HG03196 (cell line): ENCODE measurements around the gene PRDM16.

Source experiments
- ATAC-seq: cut with Tn5 transposase; IDR thresholded peaks from one replicate; pipeline ENCODE4 v1.9.1; 2021; ENCODE audit not compliant: unreplicated experiment

Gene PRDM16

DNA sequence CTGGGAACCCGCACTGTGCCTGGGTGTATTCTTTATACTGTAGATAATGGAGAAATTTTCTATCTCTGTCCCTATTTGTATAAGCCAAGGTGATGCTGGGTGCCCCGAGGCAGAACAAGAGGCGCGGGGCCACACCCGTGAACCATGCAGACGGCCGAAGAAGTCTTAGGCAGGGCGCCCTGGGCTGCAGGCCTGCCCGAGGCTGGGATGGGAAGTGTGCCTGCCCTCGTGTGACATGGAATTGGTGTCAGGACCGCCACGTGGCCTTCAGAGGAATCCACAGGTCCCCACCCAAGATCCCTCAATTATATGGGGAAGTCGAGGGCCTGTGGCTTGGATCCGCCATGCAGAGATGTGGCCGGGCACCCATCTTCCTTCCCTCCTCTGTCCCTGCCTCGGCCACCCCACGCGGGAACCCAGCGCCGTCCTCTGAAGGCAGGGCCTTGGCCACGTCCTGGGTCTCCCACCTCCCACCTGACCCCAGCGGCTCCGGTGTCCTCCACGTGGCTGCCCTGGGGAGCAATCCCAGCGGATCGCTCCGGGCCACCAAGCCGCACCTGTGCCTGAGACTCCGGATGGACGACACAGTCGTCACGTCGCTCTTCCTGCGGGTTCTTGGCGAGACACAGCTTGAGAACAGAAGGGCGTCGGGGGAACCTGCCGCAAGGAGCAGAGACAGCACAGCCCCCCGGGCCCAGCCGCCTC lies 365.6 kb downstream of the PRDM16 start:
- ATAC-seq, result no peak

DNA sequence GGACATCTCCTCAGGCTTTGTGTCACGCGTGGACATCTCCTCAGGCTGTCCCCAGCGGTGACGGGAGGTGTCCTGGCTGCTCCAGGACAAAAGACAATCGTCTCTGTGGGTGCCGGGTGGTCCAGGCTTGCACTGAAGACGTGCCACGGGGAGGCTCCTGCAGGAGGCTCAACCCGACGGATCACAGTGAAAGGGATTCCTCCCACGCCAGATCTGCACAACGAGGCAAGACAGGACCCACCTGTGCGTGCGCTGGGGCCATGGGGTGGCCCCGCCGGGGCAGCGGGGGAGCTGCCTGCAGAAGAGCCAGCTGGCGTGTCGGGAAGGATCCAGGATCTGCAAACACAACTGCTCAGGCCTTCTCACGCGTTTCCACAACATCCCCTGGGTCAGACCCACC lies 366.7 kb downstream of the PRDM16 start:
- no peak for ATAC-seq

DNA sequence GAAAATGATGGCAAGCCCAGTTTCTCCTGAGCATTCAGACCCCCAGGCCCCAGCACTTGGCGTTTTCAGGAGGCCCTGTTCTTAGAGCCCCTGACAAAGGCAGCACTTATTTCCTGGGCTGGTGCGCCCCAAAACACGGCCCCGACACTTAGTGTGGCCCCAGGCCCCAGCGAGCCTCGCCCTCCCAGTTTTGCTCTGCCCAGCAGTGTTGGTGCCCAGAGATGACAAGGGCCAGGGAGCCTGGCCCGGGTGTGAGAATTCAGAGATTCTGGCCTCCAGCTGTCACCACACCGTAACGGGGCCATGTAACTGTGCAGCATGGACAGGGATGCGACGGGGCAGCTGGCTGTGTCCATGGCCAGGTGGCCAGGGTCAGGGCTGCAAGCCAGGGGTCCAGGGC lies 367.4 kb downstream of the PRDM16 start:
- no peak for ATAC-seq

DNA sequence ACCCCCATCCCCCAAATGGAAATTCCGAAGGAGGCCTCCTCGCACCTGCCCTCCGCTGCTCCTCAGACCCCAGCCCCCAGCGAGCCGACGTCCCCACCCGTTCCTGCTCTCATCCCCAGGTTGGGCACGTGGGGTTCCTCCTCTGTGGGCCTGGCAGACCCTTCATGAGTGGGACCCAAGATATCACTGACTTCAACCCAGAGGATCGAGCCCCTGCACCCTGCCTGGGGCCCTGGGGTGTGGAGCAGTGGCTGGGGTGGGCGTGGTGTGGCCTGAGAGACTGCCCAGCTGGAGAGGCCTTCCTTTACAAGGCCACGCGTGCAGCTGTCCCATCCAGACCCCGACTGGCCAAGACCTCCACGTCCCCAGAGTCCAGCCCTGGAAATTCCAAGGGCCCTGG lies 367.9 kb downstream of the PRDM16 start:
- no peak for ATAC-seq

DNA sequence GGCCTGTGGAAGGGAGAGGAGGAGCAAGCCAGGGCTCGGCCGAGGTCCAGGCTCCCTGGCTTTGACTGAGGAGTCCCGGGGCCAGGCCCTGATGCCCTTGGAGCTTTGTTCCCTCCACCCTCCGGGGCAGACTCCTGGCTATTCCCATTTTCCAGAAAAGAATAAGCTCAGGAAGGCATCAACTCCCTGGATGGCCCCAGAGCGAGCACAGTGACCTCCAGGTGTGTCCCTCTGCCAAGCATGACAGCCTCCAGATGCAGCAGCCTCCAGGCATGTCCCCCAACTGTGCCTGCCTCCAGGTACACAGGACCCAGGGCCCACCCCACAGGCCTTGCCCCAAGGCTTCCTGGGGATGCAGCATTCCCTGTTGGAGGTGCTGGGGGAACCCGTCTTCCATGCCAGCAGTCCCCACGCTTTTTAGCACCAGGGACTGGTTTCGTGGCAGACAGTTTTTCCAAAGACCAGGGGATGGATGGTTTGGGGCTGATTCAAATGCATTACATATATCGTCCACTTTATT lies 369.7 kb downstream of the PRDM16 start:
- ATAC-seq, result no peak

DNA sequence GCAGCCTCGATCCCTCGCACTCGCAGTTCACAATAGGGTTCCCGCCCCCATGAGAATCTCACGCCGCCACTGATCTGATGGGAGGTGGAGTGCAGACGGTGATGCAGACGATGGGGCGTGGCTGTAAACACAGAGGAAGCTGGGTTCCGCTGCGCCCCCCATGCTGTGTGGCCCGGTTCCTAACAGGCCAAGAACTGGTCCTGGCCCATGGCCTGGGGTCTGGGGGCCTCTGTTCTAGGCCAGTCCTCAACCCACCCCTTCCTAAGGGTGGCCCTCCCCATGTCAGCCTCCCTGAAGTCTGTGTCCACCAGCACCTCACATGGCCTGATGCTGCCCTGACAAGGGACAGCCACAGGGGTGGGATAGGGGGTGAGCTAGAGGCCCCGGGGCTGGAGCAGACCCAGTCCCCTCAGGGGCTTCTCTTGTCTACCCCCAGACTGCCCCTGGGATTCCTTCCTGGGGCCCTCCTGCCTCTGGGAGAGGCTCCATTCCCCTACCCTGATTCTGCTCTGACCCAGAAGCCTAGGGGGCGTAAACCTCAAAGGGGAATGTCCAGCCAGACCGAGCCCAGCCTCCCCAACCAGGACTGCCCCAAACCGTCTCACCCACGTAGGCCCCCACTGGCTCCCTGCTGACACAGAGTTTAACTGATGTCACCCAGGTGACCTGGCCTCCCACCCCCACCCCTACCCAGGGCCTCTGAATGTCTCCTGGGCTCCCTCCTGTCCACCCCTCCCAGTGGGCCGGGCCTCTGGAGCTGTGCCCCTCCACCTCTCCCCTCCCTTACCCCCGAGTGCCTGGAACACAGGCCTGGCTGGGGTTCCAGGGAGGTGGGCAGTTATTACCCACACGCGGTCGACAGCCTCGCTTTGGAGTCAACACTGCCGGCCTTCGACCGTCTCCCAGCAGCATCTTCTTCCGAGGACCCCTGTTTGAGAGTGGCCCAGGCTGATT lies 370.6 kb downstream of the PRDM16 start:
- ATAC-seq, result no peak

DNA sequence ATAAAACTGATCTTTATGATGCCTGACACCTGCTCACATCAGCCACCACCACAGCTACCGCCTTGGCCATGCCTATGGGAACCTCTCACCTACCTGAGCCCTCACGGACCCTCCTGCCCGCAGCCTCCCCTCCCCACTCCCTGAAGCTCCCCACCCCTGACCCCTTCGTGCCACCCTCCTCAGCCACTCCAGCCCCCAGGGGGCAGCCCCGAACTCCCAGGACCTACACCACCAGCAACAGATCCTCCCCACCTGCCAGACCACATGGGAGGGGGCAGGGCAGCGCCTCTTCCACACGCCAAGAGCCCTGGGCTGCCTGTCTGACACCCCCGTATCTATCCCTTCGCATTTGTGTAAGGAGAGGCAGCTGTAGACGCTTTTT lies 371.3 kb downstream of the PRDM16 start:
- no peak for ATAC-seq

DNA sequence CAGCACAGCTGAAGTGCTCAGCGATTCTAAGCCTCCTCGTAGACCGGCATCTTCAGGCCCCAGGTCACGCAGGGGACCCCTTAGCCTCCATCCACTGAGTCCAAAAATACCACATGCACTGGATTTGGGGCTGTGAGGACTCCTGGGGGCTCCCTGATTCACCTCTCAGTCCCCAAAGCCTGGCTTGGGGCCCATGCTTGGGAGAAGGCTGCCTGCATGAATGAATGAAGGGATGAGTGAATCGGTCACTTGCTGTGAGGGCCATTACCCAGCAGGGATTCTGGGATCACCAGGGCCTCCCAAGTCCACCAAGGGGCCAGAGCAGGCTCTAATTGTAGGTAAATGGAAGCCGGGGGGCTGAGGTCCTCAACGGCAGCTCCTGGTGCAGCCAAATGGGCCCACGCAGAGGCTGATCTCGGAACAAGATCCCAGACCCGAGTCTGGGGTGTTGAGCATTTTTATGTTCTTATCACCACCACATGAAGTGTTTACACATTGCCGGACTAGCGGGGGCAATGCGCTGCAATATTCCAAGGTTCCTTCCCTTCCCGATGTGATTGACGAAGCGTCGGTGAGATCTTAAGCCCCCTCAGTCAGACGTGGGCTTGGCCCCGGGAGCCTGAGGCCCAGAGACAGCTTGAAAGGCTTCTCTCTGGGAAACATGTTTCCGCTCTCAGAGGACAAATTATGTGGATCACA lies 371.9 kb downstream of the PRDM16 start:
- no peak for ATAC-seq

DNA sequence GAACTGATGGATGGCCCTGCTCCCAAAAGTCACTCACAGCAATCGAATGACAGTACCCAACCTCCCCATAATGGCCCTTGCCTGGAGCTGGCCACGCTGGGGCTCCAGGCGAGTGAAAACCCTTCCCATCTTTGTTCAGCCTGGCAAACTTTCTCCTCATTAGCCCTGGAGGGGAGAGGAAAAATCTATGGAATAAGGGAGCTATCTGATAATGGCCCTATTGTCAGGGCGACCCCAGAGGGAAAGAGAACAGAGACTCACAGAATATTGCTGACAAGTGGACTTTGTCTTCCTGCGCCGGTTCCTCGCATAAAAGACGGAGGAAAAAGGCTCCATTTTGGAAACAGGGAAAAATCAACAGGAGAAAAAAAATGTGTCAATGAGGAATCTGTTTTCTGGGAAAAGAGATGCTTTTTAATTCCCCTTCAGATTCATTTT lies 372.4 kb downstream of the PRDM16 start:
- no peak for ATAC-seq

DNA sequence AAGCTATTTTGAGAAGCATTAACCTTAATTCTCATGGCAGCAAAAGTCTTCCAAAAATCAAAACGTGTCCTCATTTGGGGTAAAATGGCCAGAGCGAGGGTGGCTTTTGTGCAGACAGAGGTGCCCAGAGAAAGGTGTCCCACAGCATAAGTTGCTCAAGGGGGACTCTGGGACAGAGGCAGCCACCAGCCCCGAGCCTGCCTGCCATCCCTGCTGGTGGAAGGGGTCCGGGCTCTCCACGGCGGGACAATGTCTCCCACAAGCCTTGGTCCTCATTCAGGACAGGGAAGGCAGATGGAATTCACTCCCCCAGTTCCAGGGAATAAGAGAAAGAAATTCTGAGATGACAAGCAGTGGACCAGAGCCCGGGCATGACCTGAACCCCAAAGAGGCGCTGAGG lies 372.9 kb downstream of the PRDM16 start:
- no peak for ATAC-seq

DNA sequence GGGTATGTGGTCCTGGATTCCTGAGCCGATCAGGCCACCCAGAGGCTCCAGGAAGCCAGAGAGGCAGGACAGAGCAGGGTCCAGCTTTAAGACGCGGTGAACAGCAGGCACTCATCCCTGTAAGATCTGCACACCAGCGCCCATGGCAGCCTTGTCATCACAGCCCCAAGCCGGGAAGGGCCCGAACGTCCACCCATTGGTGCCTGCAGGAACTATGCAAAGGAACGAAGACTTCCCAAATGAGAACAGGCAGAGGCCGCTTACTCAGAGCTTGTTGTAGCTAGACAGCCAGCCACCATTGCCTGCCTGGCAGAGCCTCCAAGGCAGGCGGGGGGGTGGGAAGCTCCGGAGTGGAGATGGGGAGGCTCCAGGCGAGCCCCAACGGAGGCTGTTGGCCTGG lies 373.3 kb downstream of the PRDM16 start:
- no peak for ATAC-seq

DNA sequence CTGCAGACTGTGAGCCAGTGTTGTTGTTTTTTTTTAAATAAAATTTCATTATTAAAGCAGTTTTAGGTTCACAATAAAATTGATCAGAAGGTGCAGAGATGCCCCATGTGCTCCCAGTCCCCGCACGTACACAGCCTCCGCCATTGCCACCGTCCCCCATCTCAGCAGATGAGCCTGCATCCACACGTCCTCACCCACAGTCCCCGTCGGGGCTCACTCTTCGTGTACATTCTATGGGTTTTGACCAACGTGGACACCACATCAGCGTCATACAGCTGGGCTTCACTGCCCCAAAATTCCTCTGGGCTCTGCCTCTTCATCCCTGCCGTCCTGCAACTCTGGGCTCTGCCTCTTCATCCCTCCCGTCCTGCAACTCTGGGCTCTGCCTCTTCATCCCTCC lies 373.9 kb downstream of the PRDM16 start:
- ATAC-seq, result no peak

DNA sequence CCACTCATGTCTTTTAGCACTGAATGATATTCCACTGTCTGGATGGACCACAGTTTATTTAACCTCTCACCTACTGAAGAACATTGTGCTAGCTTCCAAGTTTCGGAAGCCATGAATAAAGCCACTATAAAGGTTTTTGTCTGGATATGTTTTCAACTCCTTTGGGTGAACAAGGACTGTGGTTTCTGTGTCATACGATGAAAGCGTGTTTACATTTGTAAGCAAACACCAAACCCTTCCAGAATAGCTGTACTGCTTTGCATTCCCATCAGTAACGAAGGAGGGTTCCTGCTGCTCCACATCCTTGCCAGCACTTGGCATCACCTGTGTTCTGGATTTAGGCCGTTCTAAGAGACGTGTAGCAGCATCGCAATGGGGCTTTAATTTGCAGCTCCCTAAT lies 374.8 kb downstream of the PRDM16 start:
- ATAC-seq, result no peak

DNA sequence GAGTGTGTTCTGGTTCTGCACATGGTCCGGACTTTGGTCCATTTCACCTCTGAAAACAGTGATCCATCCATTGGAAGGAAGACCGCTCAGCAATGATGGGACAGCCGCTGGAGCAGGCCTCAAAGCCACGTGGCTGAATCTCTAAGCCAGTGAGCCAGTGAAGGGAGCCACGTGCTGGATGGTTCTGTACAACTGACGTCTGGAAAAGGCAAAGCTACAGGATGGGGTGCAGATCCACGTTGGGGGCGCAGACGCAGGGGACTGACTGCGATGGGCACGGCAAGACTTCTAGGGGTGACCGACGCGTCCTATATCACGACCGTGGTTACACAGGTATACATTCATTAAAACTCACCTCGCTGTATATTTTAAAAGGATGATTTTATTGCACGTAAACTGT lies 375.3 kb downstream of the PRDM16 start:
- ATAC-seq, result no peak

DNA sequence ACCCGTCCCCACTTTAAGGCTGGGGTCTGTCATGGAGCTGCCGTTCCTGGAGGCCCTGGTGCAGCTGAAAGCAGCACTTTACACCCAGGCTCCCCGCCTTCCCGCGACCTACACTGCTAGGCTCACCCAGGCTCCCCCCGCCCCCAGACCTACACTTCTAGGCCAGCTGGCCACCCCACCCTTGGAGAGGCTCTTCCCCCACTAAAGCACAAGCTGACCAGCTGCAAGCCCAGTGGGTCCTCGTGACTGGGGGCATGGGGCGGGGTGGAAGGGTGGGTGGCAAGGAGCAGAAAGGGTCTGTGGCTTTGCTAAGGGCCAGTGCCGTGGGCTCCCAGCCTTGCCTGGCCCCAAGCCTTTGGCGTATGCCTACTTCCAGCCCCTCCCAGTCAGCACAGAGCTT lies 375.7 kb downstream of the PRDM16 start:
- ATAC-seq, result no peak

DNA sequence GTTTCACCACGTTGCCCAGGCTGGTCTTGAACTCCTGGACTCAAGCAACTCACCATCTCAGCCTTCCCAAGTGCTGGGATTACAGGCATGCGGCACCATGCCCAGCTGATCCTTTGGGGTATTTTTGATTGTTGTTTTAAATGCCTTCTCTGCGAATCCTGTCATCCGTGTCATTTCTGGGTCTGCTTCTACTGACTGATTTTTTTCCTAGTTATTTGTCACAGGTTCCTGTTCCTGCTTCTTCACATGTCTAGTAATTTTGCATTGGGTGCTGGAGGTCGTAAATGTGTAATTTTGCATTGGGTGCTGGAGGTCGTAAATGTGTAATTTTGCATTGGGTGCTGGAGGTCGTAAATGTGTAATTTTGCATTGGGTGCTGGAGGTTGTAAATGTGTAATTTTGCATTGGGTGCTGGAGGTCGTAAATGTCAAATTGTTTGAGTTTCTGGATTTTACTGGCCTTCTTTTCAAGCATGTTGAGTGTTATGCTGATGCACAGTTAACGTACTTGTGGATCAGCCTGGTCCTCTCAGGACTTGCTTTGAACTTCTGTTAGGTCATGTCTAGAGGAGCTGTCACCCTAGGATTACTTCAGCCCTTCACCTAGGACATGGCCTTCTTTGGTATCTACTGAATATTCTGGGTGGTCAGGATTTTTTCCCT lies 381.3 kb downstream of the PRDM16 start:
- no peak for ATAC-seq

DNA sequence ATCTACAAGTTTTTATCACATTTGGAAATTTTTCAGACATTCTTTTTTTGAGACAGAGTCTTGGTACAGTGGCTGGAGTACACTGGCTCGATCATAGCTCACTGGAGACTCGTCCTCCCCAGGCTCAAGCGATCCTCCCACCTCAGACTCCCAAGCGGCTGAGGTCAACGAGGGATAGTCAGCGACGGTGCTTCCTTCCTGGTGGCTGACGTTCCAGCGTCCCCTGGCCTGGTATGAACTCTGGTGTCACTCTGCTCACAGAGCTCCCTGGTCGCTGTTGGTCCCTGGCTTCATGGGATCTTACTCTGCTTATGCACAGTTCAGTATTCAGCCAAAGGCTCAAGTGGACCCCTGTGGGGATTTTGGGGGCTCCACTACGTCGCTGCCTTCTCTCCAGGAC lies 382.0 kb downstream of the PRDM16 start:
- ATAC-seq, result no peak

DNA sequence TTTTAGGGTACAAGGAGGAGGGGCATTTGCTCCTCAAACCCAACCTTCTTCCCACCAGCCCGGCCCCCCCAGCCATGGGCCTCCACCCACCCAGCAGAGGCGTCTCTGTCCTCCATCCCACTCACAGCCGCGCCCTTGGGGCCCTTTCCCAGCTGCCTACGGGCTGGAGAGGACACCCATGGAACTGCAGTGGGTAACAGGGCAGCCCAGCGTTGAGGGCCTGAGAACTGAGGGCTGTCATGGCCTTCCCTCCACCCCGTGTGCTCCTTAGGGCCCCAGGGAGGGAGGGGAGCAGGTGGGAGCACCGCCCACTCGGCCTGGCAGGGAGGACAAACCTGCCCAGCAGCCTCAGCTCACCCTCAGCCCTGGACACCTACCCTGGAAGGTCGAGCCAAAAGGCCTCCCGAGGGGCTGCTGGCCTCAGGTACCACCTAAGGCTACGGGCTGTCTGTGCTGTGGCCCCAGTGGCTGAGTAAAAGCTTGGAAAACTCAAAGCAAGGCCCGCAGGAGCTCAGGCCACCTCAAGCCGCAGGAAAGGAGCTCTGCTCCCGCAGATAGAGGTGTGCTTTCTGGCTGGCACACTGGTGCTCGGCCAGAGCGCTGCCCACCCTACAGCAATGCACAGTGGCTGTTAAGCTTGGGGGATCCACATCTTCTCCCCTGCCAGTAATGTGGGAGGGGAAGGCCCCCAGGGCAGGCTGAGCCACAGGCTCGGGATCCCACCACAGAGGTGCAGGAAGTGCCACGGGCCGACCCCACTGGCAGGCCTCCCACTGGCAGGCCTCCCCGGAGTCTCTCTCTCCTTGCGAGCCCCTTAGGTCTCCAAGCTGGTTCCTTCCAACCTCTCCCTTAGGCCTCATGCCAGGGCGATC lies 383.2 kb downstream of the PRDM16 start:
- no peak for ATAC-seq

DNA sequence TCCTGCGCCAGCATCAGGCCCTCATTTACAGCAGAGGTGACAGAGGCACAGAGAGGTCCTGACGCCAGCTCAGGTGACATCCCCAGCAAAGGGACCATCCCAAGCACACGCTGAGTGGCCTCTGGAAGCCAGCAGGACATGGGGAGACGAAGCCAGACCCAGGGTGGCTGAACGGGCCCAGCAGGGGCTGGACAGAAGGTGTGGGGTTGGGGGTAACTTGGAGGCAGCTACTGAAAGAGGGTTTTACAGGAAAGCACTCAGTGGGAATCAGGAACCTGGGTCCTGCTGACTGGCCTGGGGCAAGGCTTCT lies 383.8 kb downstream of the PRDM16 start:
- no peak for ATAC-seq

DNA sequence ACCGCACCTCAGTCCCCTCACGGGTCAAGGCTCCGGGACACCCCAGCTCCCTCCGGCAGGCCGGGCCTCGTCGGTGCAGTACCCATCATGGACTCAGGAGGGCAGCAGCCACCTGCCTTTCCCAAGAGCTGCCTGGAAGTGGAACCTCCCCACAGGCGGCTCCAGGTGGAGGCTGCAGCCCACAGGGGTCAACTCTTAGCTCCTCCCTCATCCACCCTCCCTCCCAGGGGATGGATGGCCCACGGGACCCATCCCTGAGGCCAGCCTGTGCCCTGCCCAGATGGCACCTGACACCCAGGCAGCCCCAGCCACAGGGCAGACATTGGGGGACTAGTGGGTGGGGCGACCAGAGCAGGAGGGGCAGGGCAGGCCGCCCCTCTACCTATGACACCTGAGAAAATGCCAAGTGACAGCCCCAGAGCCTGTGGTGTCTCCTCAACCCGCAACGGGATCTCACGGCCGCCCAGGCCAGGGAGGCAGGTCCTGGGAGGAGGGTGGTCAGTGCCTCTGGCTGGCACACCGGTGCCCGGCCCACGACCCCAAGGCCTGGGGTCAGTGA lies 384.3 kb downstream of the PRDM16 start:
- ATAC-seq, result no peak
